GM10266 (cell line): ENCODE data around the gene RNF125.

ENCODE experiments used
- DNase-seq: peaks from one replicate; pipeline ENCODE4 v3.0.0; 2012; ENCODE audit errors: extremely low spot score
- TF ChIP-seq, protein P1 (sequence below): IDR thresholded peaks from 2 replicates; pipeline ENCODE4 v1.5.1; 2012; ENCODE audit warnings: mild to moderate bottlenecking, low read depth; ENCODE audit not compliant: control insufficient read depth, insufficient read depth; ENCODE audit errors: missing control alignments

The RNF125 gene

DNA sequence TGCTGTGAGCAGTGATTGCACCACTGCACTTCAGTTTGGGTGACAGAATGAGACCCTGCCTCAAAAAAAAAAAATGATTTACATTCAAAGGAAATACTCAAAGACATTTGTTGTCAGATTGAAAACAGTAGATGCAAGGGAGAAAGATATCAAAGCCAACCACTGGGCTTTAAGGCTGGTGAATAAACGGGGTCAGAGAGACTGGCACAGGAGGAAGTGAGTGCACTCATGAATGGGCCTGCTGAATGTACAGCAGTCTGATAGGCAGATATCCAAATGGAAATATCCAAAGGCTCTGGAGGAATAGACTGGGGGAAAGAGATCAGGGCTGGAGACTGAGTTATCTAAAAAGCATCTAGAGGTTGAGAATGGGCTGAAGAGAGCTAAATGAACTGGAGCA is 10.9 kb downstream of the RNF125 start:
- no peak for DNase-seq
- TF ChIP-seq, protein P1, sequence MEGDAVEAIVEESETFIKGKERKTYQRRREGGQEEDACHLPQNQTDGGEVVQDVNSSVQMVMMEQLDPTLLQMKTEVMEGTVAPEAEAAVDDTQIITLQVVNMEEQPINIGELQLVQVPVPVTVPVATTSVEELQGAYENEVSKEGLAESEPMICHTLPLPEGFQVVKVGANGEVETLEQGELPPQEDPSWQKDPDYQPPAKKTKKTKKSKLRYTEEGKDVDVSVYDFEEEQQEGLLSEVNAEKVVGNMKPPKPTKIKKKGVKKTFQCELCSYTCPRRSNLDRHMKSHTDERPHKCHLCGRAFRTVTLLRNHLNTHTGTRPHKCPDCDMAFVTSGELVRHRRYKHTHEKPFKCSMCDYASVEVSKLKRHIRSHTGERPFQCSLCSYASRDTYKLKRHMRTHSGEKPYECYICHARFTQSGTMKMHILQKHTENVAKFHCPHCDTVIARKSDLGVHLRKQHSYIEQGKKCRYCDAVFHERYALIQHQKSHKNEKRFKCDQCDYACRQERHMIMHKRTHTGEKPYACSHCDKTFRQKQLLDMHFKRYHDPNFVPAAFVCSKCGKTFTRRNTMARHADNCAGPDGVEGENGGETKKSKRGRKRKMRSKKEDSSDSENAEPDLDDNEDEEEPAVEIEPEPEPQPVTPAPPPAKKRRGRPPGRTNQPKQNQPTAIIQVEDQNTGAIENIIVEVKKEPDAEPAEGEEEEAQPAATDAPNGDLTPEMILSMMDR, result no peak

DNA sequence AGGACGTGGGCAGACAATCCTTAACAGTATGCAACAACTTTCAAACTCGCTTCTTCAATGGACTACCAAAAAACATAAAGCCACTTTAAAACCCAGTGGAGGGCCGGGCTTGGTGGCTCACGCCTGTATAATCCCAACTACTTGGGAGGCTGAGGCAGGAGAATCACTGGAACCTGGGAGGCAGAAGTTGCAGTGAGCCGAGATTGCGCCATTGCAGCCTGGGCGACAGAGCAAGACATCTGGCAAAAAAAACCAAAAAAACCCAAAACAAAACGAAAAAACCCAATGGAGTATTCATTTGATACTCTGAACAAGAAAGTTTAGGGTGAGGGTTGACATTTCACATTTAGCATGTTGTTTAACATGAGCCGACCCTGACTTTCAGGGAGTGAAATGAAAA is 14.0 kb downstream of the RNF125 start:
- TF ChIP-seq, protein P1, result no peak
- no peak for DNase-seq

DNA sequence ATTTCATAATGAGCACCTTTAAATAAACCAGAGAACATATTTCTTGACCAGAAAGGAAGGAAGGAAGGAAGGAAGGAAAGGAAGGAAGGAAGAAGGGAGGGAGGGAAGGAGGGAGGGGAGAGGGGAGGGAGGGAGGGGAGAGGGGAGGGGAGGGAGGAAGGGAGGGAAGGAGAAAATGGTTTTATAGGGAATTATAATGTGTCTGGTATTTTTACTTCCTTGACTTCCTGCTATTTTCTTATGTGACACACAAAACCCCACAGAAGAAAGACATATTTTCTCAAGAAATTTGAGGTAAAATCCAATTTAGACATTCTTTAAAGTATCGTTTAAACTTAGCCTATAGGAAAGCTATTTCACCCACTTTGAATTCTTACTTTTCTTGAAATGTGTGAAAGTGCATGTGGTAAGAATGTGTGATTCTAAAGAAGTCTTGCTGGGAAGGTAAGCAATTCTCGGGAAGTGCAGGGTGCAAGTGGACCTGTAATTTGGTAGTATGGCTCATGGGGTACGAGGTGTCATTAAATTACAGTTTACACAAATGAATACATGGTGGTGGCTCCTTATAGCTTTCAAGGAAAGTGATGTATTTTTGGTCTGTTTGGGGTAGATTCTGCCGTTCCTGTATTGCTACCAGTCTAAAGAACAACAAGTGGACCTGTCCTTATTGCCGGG is 18.0 kb downstream of the RNF125 start:
- no peak for DNase-seq
- TF ChIP-seq, protein P1, result no peak

DNA sequence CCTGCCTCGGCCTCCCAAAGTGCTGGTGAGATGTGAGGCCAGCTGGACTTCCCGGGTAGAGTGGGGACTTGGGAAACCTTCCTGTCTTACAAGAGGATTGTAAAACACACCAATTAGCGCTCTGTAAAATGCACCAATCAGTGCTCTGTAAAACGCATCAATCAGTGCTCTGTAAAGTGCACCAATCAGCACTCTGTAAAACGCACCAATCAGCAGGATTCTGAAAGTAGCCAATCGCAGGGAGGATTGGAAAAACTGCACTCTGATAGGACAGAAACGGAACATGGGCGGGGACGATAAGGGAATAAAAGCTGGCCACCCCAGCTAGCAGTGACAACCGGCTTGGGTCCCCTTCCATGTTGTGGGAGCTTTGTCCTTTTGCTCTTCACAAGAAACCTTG is 19.0 kb downstream of the RNF125 start:
- DNase-seq, result no peak
- TF ChIP-seq, protein P1, result no peak

DNA sequence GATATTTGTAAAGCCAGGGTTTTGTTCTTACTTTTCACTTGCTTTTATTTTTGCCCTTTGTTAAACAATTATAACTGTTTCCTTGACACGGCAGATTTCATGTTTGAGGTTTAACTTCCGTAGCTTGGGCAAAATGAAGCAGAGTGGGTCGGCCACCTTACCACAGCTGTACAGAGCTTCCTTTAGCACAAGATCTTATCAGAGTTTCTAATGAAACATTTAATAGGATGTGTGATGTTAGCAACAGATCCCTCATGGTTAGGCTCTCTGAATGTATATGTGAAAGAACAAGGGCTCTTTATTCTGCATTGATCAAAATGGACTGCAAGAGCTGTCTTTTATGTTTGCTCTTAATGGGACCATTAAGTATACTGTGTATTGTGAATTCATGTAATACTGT is 22.3 kb downstream of the RNF125 start:
- TF ChIP-seq, protein P1, result no peak
- no peak for DNase-seq

DNA sequence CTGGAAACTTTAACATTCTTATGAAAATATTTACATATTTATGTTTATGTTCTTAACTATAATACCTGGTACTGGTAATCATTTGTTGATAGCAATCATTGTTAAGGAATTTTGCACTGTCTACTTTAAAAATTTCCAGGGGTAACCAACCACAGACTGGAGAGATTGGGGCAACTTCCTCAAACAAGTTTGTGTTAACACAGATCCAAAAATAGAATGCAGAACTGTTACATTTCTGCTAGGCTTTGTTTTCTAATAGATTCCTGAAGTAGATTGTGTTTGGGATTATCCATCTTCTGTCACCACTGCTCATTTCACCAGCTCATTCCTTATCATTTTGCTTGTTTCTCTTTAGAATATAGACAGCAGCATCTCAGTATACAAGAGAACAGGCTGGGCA is 23.7 kb downstream of the RNF125 start:
- DNase-seq, result no peak
- TF ChIP-seq, protein P1, result no peak

DNA sequence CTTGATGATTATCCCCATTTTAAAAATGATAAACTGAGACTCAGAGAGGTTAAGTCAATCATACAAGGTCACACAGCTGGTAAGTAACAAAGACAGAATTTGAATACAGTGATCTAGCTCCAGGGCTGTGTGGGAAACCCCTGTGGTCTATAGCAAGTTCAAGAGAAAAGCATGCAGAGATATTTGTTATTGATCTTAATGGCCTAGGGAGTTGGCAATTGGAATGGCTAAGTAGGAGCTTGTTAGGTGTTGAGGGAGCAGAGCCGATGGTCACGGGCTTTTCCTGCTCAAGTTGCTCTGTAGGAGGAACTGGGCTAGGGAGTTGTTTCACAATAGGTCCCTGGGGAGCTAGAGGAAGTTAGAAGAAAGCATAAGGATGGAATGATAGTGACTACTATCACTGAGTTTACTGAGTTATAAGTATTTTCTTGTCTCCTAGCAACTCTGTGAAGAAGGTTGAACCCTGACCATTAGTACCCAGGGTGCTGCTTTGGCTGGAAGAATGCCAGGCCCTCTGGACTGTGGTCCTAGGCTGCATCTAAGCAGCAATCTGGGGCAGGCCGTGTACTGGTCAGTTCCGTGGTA is 30.0 kb downstream of the RNF125 start:
- DNase-seq, result no peak
- TF ChIP-seq, protein P1, result no peak
